ENCODE data around the gene RAB3IP.
"Not testable (repeated sequence)": the region's sequence is repeated elsewhere in the genome, so short reads cannot be mapped to it uniquely, and the experiment has no call there.

GRCh38 chr12:69759581-69759980 is 20.9 kb downstream of the RAB3IP start:
- TF ChIP-seq, protein P1, sequence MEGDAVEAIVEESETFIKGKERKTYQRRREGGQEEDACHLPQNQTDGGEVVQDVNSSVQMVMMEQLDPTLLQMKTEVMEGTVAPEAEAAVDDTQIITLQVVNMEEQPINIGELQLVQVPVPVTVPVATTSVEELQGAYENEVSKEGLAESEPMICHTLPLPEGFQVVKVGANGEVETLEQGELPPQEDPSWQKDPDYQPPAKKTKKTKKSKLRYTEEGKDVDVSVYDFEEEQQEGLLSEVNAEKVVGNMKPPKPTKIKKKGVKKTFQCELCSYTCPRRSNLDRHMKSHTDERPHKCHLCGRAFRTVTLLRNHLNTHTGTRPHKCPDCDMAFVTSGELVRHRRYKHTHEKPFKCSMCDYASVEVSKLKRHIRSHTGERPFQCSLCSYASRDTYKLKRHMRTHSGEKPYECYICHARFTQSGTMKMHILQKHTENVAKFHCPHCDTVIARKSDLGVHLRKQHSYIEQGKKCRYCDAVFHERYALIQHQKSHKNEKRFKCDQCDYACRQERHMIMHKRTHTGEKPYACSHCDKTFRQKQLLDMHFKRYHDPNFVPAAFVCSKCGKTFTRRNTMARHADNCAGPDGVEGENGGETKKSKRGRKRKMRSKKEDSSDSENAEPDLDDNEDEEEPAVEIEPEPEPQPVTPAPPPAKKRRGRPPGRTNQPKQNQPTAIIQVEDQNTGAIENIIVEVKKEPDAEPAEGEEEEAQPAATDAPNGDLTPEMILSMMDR (conservative IDR thresholded peaks at IDR 0.05; ENCODE audit: low read length), result not testable (repeated sequence)
- TF ChIP-seq EZH2phosphoT487 (IDR thresholded peaks at IDR 0.05; ENCODE audit: borderline replicate concordance), result not testable (repeated sequence)
